Subcutaneous abdominal adipose tissue (tissue), 5 donors: ENCODE data around the gene CENPP.

Experiments used
- H3K27ac ChIP-seq: one replicate; pipeline ENCODE4 v1.7.0; 2013; ENCODE audit warnings: low read depth, mild to moderate bottlenecking, inconsistent platforms, low read length, moderate library complexity
- H3K27me3 ChIP-seq, 5 donors: one replicate each; pipeline ENCODE4 v1.7.0; 2013; ENCODE audit warnings: low read length in 5 of 5, inconsistent platforms in 1 of 5; ENCODE audit not compliant: control insufficient read depth in 5 of 5, insufficient read depth in 4 of 5
- H3K36me3 ChIP-seq, 5 donors: one replicate each; pipeline ENCODE4 v1.7.0; 2013; ENCODE audit warnings: low read length in 5 of 5; ENCODE audit not compliant: control insufficient read depth in 5 of 5, insufficient read depth in 5 of 5
- H3K4me1 ChIP-seq, 5 donors: one replicate each; pipeline ENCODE4 v1.7.0; 2013; ENCODE audit warnings: low read length in 5 of 5, mild to moderate bottlenecking in 3 of 5, moderate library complexity in 1 of 5; ENCODE audit not compliant: control insufficient read depth in 5 of 5, insufficient read depth in 5 of 5
- H3K4me3 ChIP-seq, 5 donors: one replicate each; pipeline ENCODE4 v1.7.0; 2013; ENCODE audit warnings: low read length in 5 of 5, low read depth in 1 of 5
- H3K9ac ChIP-seq, 5 donors: one replicate each; pipeline ENCODE4 v1.7.0; 2013; ENCODE audit warnings: low read length in 5 of 5, mild to moderate bottlenecking in 4 of 5, moderate library complexity in 3 of 5
- H3K9me3 ChIP-seq, 5 donors: one replicate each; pipeline ENCODE4 v1.7.0; 2013; ENCODE audit warnings: low read length in 5 of 5; ENCODE audit not compliant: control insufficient read depth in 5 of 5
- donor health status: healthy.
- donor health status: healthy.
- donor health status: healthy.
- donor health status: healthy.
- donor health status: healthy.

Gene CENPP

DNA sequence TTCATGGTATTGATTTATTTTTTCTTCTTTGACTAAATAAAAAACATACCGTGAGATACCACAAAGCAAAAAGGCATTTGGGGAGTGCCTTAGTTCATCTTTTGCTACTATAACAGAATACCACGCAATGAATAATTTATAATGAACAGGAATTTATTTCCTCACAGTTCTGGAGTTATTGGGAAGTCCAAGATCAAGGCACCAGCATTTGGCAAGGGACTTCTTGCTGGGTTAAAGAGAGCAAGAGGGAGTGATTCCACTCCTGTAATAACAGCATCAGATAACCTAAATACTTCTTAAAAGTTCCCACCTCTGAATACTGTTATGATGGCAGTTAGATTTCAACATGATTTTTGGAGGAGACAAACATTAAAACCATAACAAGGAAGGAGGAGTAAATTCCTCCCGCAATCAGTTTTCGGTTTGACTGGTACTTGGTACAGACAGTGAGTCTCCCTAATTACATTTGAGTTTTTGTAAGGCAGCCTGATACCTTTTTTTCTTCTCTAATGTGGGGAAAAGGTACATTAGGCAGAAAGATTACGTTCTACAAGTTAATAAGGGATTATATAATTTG is 107.3 kb downstream of the CENPP start:
- Histone ChIP-seq H3K27me3 (no peaks in the 10 kb centered on the region), H3K4me1 (peaks cover 0 to 6% (median 0%) of the 10 kb centered on the region in 5 donors), H3K27ac (no peak overlapping the region), H3K36me3 (no peaks in the 10 kb centered on the region), H3K9me3 (no peaks in the 10 kb centered on the region), H3K9ac (no peak overlapping the region), H3K4me3 (no peak overlapping the region)

DNA sequence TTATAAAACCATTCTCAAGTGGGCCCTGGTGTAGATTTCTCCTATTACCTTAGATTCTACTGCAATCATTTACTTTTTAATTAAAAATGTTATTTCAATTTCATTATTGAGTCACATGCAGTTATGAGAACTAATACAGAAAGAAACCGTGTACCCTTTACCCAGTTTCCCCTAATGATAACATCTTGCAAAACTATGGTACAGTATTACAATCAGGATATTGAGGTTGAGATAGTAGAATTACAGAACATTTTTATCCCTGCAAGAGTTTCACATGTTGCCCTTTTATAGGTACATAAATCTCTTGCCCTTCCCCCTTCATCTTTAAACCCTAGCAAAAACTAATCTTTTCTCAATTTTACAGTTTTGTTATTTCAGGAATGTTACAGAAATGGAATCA is 109.5 kb downstream of the CENPP start:
- H3K36me3 ChIP-seq = no peaks in the 10 kb centered on the region
- no peak overlapping the region for H3K4me3 ChIP-seq
- H3K27me3 ChIP-seq = no peaks in the 10 kb centered on the region
- no peaks in the 10 kb centered on the region for H3K9me3 ChIP-seq
- H3K27ac ChIP-seq = no peak overlapping the region
- peaks cover 0 to 11% (median 0%) of the 10 kb centered on the region in 5 donors for H3K4me1 ChIP-seq
- H3K9ac ChIP-seq = no peak overlapping the region

DNA sequence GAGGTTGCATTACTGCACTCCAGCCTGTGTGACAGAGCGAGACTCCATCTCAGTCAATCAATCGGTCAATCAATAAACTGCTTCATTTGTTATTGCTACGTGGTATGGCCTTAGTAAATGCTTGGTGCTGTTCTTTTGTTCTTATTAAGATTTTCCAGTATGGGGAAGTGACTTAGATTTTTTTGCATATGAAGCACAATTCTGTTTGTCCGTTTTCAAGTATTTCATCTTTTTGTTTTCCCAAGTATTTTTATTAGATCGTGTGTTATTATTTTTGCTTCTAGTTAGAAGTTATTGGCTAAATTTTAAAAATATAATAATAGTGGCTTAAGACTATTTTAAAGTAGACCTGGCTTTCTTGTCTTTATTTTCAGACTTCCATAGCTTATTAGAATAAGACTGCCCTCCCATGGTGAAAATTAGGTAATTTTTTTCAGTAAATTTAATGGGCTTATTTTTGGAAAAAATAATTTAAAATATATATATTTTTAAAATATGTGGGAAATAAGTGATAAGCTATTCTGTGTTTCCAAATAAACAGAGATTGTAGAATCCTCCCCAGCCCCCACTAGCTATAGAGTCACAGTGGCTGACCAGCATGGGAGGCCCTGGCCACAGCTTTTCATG is 113.3 kb downstream of the CENPP start:
- no peak overlapping the region for H3K9ac ChIP-seq
- H3K27me3 ChIP-seq = no peaks in the 10 kb centered on the region
- peaks cover 0 to 5% (median 0%) of the 10 kb centered on the region in 5 donors for H3K4me1 ChIP-seq
- no peaks in the 10 kb centered on the region for H3K9me3 ChIP-seq
- no peaks in the 10 kb centered on the region for H3K36me3 ChIP-seq
- H3K4me3 ChIP-seq = peak overlapping the region in 1 of 5 donors; percentile 6
- no peak overlapping the region for H3K27ac ChIP-seq

DNA sequence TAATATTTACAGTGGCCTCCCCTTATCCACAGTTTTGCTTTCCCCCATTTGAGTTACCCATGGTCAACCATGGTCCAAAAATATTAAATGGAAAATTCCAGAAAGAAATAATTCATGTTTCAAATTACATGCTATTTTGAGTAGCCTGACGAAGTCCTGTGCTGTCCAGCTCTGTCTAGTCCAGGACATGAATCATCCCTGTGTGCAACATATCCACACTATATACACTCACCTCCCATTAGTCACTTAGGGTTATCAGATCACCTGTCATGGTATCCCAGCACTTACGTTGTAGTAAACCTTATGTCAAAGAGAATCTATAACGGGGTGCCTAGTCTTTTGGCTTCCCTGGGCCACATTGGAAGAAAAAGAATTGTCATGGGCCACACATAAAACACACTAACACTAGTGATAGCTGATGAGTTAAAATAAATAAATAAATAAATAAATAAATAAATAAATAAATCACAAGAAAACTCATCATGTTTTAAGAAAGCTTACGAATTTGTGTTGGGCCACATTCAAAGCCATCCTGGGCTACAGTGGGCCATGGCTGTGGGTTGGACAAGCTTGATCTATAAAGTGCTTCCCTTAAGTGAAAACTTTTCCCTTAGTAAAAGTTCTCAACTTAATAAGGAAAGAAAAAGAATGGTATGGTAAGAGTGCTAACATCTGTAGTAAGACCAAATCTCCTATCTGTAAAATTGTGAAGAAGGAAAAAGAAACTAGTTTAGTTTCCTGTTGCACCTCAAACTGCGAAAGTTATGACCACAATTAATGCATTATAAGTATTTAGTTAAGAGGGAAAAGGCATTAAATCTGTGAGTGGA is 114.4 kb downstream of the CENPP start:
- no peak overlapping the region for H3K4me3 ChIP-seq
- H3K9ac ChIP-seq = no peak overlapping the region
- no peaks in the 10 kb centered on the region for H3K27me3 ChIP-seq
- H3K4me1 ChIP-seq = peaks cover 0 to 5% (median 0%) of the 10 kb centered on the region in 5 donors
- H3K9me3 ChIP-seq = no peaks in the 10 kb centered on the region
- no peak overlapping the region for H3K27ac ChIP-seq
- no peaks in the 10 kb centered on the region for H3K36me3 ChIP-seq

DNA sequence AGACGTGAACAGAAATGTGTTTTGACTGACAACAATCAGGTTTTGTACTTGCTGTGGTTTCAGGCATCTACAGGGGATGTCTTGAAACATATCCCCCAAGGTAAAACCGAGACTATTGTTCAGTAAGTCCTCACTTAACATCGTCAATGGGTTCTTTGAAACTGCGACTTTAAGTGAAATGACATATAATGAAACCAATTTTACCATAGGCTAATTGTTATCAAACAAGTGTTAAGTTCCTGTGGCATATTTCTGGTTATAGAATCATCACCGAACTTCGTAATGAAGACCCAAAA is 114.9 kb downstream of the CENPP start:
- Histone ChIP-seq H3K4me3 (no peak overlapping the region), H3K4me1 (peaks cover 0 to 5% (median 0%) of the 10 kb centered on the region in 5 donors), H3K36me3 (no peaks in the 10 kb centered on the region), H3K27me3 (no peaks in the 10 kb centered on the region), H3K27ac (no peak overlapping the region), H3K9me3 (no peaks in the 10 kb centered on the region), H3K9ac (no peak overlapping the region)

DNA sequence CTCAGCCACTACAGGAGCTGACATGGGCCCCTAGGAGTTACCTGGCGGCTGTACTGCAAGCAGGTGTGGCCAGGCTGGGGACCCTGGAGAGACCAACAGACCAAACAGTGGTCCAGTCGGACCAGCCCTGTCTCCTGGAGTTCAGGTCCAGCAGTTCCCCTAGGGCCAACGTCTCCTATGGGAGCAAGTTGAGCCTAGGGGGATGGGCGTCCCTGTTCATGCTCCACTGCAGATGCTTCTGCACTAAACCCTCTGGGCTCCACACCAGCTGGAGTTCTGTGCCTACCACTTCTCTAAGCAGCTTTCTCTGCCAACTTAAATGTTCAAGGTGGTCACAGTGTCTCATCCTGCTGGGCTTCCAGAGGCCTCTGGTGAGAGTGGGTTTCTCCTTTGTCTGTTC is 119.1 kb downstream of the CENPP start:
- H3K9me3 ChIP-seq = no peaks in the 10 kb centered on the region
- no peaks in the 10 kb centered on the region for H3K4me1 ChIP-seq

DNA sequence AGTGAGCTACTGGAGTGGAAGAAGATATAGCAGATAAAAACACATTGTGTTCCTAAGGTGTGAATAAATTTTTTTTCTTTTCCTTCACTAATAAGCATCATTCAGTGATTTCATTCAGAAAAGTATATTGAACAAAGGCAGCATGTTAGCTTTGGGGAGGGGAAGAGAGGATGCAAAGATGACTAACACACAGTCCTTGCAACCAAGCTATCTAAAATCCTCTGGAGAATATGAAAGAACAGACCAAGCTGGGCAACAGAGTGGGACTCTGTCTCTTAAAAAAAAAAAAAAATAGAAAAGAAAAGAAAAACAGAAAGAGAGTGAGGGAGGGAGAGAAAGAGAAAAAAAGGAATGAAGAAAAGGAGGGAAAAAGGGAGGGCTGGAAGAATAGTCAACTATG is 120.8 kb downstream of the CENPP start:
- no peak overlapping the region for H3K4me3 ChIP-seq
- no peaks in the 10 kb centered on the region for H3K36me3 ChIP-seq
- H3K27me3 ChIP-seq = no peaks in the 10 kb centered on the region
- H3K9me3 ChIP-seq = no peaks in the 10 kb centered on the region
- H3K4me1 ChIP-seq = no peaks in the 10 kb centered on the region
- H3K27ac ChIP-seq = no peak overlapping the region
- H3K9ac ChIP-seq = no peak overlapping the region

More for the DNA sequence above, 119.1 kb downstream of the CENPP start:
- Histone ChIP-seq H3K36me3 (no peaks in the 10 kb centered on the region), H3K4me3 (no peak overlapping the region), H3K9ac (no peak overlapping the region), H3K27ac (no peak overlapping the region), H3K27me3 (no peaks in the 10 kb centered on the region)

DNA sequence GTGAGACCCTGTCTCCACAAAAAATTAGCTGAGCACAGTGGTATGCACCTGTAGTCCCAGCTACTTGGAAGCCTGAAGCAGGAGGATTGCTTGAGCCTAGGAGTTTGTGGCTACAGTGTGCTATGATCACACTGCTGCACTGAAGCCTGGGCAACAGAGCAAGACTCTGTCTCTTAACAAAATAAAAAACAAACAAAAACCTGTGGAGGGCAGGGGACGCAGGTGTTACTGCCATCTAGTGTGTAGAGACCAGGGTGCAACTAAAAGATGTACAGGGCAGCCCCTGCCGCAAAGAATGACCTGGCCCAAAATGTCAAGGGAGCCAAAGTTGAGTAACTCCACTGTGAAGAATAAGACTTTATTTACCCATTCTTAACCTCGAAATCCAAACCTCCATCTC is 129.5 kb downstream of the CENPP start:
- Histone ChIP-seq H3K36me3 (no peaks in the 10 kb centered on the region), H3K9ac (no peak overlapping the region), H3K4me3 (no peak overlapping the region), H3K27ac (no peak overlapping the region), H3K27me3 (no peaks in the 10 kb centered on the region), H3K4me1 (peaks cover 0 to 4% (median 0%) of the 10 kb centered on the region in 5 donors), H3K9me3 (no peaks in the 10 kb centered on the region)

DNA sequence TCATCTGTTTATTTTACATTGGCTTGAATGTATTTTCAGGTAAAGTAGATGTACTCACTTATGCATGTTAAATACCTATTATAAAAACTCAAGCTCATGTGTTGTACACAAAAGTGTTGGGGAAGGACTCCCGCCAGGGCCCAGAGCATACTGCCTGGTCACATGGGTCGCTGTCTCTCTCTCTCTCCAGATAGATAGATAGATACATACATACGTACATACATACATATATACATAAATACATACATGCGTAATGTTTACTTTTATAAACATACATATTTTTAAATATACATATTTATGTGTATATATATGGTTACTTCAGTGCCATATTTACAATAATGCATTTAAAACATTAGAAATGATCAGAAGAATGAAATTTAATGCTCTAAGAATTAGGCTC is 131.8 kb downstream of the CENPP start:
- Histone ChIP-seq H3K4me1 (peaks cover 0 to 4% (median 0%) of the 10 kb centered on the region in 5 donors), H3K9me3 (no peaks in the 10 kb centered on the region), H3K36me3 (no peaks in the 10 kb centered on the region)

DNA sequence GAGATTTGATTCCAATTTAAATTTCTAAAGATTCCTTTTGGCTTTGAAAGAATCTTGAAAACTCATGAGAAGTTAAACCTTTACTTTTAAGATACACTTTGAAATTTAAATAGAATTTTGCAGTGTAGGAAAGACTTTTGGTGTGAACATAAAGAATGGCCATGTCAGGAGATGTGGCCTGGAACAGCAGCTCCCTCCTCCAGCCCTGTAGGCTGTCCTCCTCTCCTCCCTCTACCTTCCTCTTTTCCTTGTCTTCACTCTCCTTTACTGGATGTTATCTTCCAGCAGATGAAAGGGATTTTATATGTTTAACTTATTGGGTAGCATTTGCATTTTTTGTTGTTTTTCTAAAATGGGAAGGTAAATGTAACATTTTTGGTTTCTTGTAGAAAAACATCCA is 137.6 kb downstream of the CENPP start:
- H3K4me3 ChIP-seq = no peak overlapping the region
- no peaks in the 10 kb centered on the region for H3K27me3 ChIP-seq
- no peaks in the 10 kb centered on the region for H3K9me3 ChIP-seq
- peaks cover 0 to 2% (median 0%) of the 10 kb centered on the region in 5 donors for H3K4me1 ChIP-seq
- no peak overlapping the region for H3K9ac ChIP-seq
- H3K36me3 ChIP-seq = no peaks in the 10 kb centered on the region
- H3K27ac ChIP-seq = no peak overlapping the region

More for the DNA sequence above, 131.8 kb downstream of the CENPP start:
- Histone ChIP-seq H3K27me3 (no peaks in the 10 kb centered on the region), H3K27ac (no peak overlapping the region), H3K9ac (no peak overlapping the region), H3K4me3 (no peak overlapping the region)
